K562 (cell line): ENCODE data around the gene BAD. TPM values are rescaled to one million over a fixed set of nuclear protein-coding genes. Genes with fewer than 3 reads are reported as not detected.

Experiments
- BRCA1 ChIP-seq, 2 experiments: fragments of 450-650 bp in 1 of 2; sonication (generic) in 1 of 2; formaldehyde crosslinking in 1 of 2; IDR thresholded peaks; 2 replicates each; pipeline versions ENCODE4 v1.5.0 to v1.6.1; 2017 to 2020; ENCODE audit warnings: mild to moderate bottlenecking in 1 of 2, missing genetic modification reagents in 1 of 2
- CREB3 ChIP-seq: fragments of 450-650 bp; conservative IDR thresholded peaks from 2 replicates; pipeline ENCODE4 v1.6.1; 2016; ENCODE audit warnings: missing genetic modification characterization, low read depth, mild to moderate bottlenecking, missing compliant biosample characterization, moderate library complexity
- CTBP1 ChIP-seq: fragments of 450-650 bp; IDR thresholded peaks from 2 replicates; pipeline ENCODE4 v1.6.1; 2016; ENCODE audit warnings: borderline replicate concordance
- ETV1 ChIP-seq: fragments of 450-650 bp; conservative IDR thresholded peaks from 2 replicates; pipeline ENCODE4 v1.6.1; 2016; ENCODE audit warnings: missing genetic modification characterization, control low read depth, low read depth, missing compliant biosample characterization
- FUS ChIP-seq: fragments of 200-400 bp; formaldehyde crosslinking; optimal IDR thresholded peaks from 2 replicates; pipeline ENCODE3; 2017; ENCODE audit warnings: low read depth, low read length
- GABPB1 ChIP-seq: sonication (generic); formaldehyde crosslinking; IDR thresholded peaks from 2 replicates; pipeline ENCODE4 v1.8.0; 2022; ENCODE audit warnings: mild to moderate bottlenecking, missing genetic modification reagents
- HDGF ChIP-seq: fragments of 450-650 bp; IDR thresholded peaks from 2 replicates; pipeline ENCODE4 v1.6.1; 2016
- HMBOX1 ChIP-seq: sonication (generic); IDR thresholded peaks from 2 replicates; pipeline ENCODE4 v1.6.1; 2016
- NCOA1 ChIP-seq: fragments of 450-650 bp; IDR thresholded peaks from 2 replicates; pipeline ENCODE4 v1.6.1; 2016; ENCODE audit warnings: low read depth
- POLR2A ChIP-seq: fragments of 450-650 bp; conservative IDR thresholded peaks from 2 replicates; pipeline ENCODE4 v1.6.1; 2016
- POLR2H ChIP-seq: IDR thresholded peaks from 2 replicates; pipeline ENCODE4 v1.6.1; 2016; ENCODE audit warnings: missing genetic modification characterization, low read depth, mild to moderate bottlenecking, control low read depth, missing compliant biosample characterization, moderate library complexity
- RB1 ChIP-seq: fragments of 450-650 bp; IDR thresholded peaks from 2 replicates; pipeline ENCODE4 v1.6.1; 2017; ENCODE audit warnings: low read depth, mild to moderate bottlenecking
- RNF2 ChIP-seq: sonication (generic); IDR thresholded peaks from 2 replicates; pipeline ENCODE4 v1.6.1; 2016
- SMARCE1 ChIP-seq: fragments of 450-650 bp; IDR thresholded peaks from 2 replicates; pipeline ENCODE4 v1.7.1; 2016; ENCODE audit warnings: mild to moderate bottlenecking
- SREBF2 ChIP-seq: sonication (generic); formaldehyde crosslinking; IDR thresholded peaks from 2 replicates; pipeline ENCODE4 v1.4.0; 2020; ENCODE audit warnings: mild to moderate bottlenecking, missing genetic modification reagents
- XRCC5 ChIP-seq: fragments of 200-400 bp; formaldehyde crosslinking; IDR thresholded peaks from 2 replicates; pipeline ENCODE4 v1.6.1; 2017; ENCODE audit warnings: low read depth, mild to moderate bottlenecking, low read length
- ZC3H8 ChIP-seq: fragments of 450-650 bp; IDR thresholded peaks from 2 replicates; pipeline ENCODE4 v1.6.1; 2017
- ZFP91 ChIP-seq: sonication (generic); formaldehyde crosslinking; IDR thresholded peaks from 2 replicates; pipeline ENCODE4 v1.8.0; 2022; ENCODE audit warnings: mild to moderate bottlenecking, missing genetic modification reagents
- ZNF589 ChIP-seq: fragments of 200-800 bp; sonication (Bioruptor generic); IDR thresholded peaks from 2 replicates; pipeline ENCODE4 v1.6.1; 2016; ENCODE audit warnings: low read depth, missing genetic modification characterization, missing compliant biosample characterization
- ZNF592 ChIP-seq: fragments of 450-650 bp; IDR thresholded peaks from 2 replicates; pipeline ENCODE4 v1.6.1; 2017; ENCODE audit warnings: antibody characterized with exemption, mild to moderate bottlenecking
- polyA plus RNA-seq, 8 experiments: library from polyadenylated mRNA; depleted of rRNA in 4 of 8; stranded (reverse) in 5 of 8; unstranded in 3 of 8; fragments of >200 nt; fragmentation: Nextera tagmentation in 2 of 8; fragmentation: Illumina TruSeq in 1 of 8; extraction: Ambion mirVana in 2 of 8; extraction: Trizol in 1 of 8; gene quantifications; 2 replicates each; pipeline versions ENCODE4 v1.2.1 to v1.2.3, GENCODE V29; 2011 to 2014; ENCODE audit warnings: inconsistent platforms in 1 of 8, missing spikeins in 1 of 8
- total RNA-seq, 7 experiments: library from RNA; depleted of rRNA in 6 of 7; stranded (reverse); fragments of >200 nt in 6 of 7; fragmentation: Illumina TruSeq in 2 of 7; extraction: Trizol in 2 of 7; gene quantifications; 2 replicates each; pipeline versions ENCODE4 v1.2.1 to v1.2.3, GENCODE V29; 2011 to 2021; ENCODE audit warnings: low replicate concordance in 1 of 7

The BAD gene
- total and polyA plus RNA-seq, 9 of the 15 experiments (the other 6 are each of a cell fraction or from before 2014, with no cell fraction given): 0.61 to 45.6 (median 11.8) TPM

GRCh38 chr11:64268025-64268892 lies 16.2 kb downstream of the BAD start (continued):
- no peak for TF ChIP-seq ZC3H8
- TF ChIP-seq BRCA1 (IDR thresholded peaks at IDR 0.05): no peak
- 0 out of 2 replicates have a peak, but pooled peaks have one; percentile 37 for TF ChIP-seq BRCA1 (CRISPR knock-in tag; IDR thresholded peaks at IDR 0.05)
- no peak for TF ChIP-seq HMBOX1
- TF ChIP-seq CREB3 (tag): 0 out of 2 replicates have a peak, but pooled peaks have one; percentile 32
- TF ChIP-seq CTBP1: peak; percentile 35; the same call in 1 of the 2 replicates
- no peak for TF ChIP-seq SMARCE1
- no peak for TF ChIP-seq GABPB1
- peak; percentile 31; the same call in 1 of the 2 replicates for TF ChIP-seq RNF2
- no peak for TF ChIP-seq HDGF
- TF ChIP-seq ZNF592: peak; percentile 2; the same call in 1 of the 2 replicates
- no peak for TF ChIP-seq FUS
- no peak for TF ChIP-seq XRCC5
- no peak for TF ChIP-seq POLR2A
- TF ChIP-seq SREBF2 (CRISPR knock-in tag): no peak
- peak; percentile 90 for TF ChIP-seq ETV1 (tag)
- peak; percentile 8; the same call in 1 of the 2 replicates for TF ChIP-seq POLR2H (tag)
- TF ChIP-seq ZNF589 (CRISPR knock-in tag): no peak
- no peak for TF ChIP-seq NCOA1
- no peak for TF ChIP-seq RB1
- TF ChIP-seq ZFP91 (CRISPR knock-in tag): no peak
